ENCODE results near the gene SPINT1. TPM values are rescaled to one million over a fixed set of nuclear protein-coding genes. Genes with fewer than 3 reads are reported as not detected.

SPINT1 gene
- total RNA-seq, 3 donors from 2014 or later, result 167 to 415 (median 324) TPM

GRCh38 chr15:40812721-40813425, 31.0 kb upstream of the SPINT1 start:
- peaks cover 12% of the 10 kb centered on the region for H3K4me1 ChIP-seq (ENCODE audit: low read depth)
- H3K4me3 ChIP-seq, result no peak overlapping the region
- no peaks in the 10 kb centered on the region for H3K9me3 ChIP-seq
- peak in 2 of 3 donors; percentile 25 to 45 for DNase-seq
- ATAC-seq, result no peak
- peaks cover 5% of the 10 kb centered on the region for H3K36me3 ChIP-seq (ENCODE audit: low read depth)
- TF ChIP-seq CTCF (IDR thresholded peaks at IDR 0.05), result no peak
- intact Hi-C loops (cut with DNase I, micrococcal nuclease), result no loop called here

GRCh38 chr15:40815042-40815698, 28.7 kb upstream of the SPINT1 start:
- no peaks in the 10 kb centered on the region for H3K4me1 ChIP-seq (ENCODE audit: low read depth)
- TF ChIP-seq CTCF (IDR thresholded peaks at IDR 0.05), result no peak
- H3K4me3 ChIP-seq, result no peak overlapping the region
- peaks cover 5% of the 10 kb centered on the region for H3K36me3 ChIP-seq (ENCODE audit: low read depth)
- intact Hi-C loops (cut with DNase I, micrococcal nuclease), result no loop called here
- H3K9me3 ChIP-seq, result no peaks in the 10 kb centered on the region
- DNase-seq (no peak), ATAC-seq (no peak)

DNA sequence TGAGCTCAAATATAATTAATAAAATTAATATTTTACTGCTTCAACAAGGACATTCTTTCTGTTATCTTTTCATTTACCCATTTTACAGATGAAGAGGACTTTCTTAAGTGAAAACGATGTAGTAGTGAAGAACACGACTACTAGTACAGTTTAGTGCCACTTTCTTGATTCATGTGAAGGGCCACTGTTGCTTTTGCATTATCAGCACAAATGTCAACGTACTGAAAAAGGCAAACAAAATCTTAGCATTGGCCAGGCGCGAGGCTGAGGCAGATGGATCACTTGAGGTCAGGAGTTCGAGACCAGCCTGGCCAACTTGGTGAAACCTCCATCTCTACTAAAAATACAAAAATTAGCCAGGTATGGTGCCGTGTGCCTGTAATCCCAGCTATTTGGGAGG, 24.8 kb upstream of the SPINT1 start:
- no peaks in the 10 kb centered on the region for H3K4me1 ChIP-seq (ENCODE audit: low read depth)
- H3K9me3 ChIP-seq, result no peaks in the 10 kb centered on the region
- intact Hi-C loops (cut with DNase I, micrococcal nuclease), result no loop called here
- no peak for DNase-seq
- no peak for ATAC-seq
- H3K4me3 ChIP-seq, result no peak overlapping the region
- peaks cover 5% of the 10 kb centered on the region for H3K36me3 ChIP-seq (ENCODE audit: low read depth)
- no peak for TF ChIP-seq CTCF (IDR thresholded peaks at IDR 0.05)

DNA sequence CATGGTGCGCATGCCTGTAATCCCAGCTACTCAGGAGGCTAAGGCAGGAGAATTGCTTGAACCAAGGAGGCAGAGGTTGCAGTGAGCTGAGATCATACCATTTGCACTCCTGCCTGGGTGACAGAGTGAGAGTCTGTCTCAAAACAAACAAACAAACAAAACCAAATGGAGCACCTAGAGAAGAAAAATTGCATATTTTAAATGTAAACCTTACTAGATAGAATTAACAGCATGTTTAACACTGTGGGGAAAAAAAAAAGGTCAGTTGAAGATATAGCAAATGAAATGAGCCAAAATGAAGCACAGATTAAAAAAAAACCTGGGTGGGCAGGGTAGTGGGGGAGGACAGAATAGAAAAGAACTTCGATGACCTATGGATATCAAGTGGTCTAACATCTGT, 22.7 kb upstream of the SPINT1 start:
- no peak for DNase-seq
- intact Hi-C loops (cut with DNase I, micrococcal nuclease), result no loop called here
- Histone ChIP-seq H3K4me3 (no peak overlapping the region), H3K4me1 (ENCODE audit: low read depth) (peaks cover 8% of the 10 kb centered on the region), H3K9me3 (no peaks in the 10 kb centered on the region), H3K36me3 (ENCODE audit: low read depth) (no peaks in the 10 kb centered on the region)
- TF ChIP-seq CTCF (IDR thresholded peaks at IDR 0.05), result no peak
- ATAC-seq, result no peak

DNA sequence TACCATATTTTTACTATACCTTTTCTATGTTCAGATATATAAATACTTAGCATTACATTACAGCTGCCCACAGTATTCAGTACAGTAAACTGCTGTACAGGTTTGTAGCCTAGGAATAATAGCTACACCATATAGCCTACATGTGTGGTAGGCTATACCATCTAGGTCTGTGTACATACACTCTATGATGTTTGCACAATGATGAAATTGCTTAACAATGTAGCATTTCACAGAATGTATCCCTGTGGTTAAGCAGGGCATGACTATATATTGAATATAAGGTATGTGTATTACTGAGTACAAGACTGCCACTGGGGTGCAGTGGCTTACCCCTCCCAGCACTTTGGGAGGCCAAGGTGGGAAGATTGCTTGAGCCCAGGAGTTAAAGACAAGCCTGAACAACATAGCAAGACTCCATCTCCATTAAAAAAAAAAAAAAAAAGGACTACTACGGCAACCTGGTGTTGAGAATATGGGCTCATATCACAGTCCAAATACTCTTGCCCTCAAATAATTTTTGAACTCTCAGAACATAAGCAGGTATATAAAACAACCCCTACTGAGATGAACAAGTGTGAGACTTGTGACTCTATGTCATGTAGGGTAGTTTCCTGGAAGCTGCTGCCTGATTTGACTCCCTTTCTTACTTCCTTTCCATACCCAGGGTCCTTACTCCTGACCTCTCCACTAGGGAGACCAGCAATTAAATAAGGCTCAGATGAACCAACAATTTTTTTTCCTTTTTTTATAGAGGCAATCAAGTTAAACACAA, 20.1 kb upstream of the SPINT1 start:
- Histone ChIP-seq H3K9me3 (no peaks in the 10 kb centered on the region), H3K36me3 (ENCODE audit: low read depth) (no peaks in the 10 kb centered on the region), H3K4me3 (no peak overlapping the region), H3K4me1 (ENCODE audit: low read depth) (peaks cover 22% of the 10 kb centered on the region)
- DNase-seq, result no peak
- no peak for TF ChIP-seq CTCF (IDR thresholded peaks at IDR 0.05)
- intact Hi-C loops (cut with DNase I, micrococcal nuclease), result no loop called here
- peak; percentile 68 for ATAC-seq

All from mucosa of descending colon (tissue), 3 donors.